Stimulated activated CD4-positive, alpha-beta T cell treated with anti-CD3 and anti-CD28 coated beads, Interleukin-1b, Interleukin-23, amount 100 ng/mL, for 48 hours (primary cell): Measurements from ENCODE around the gene TLE5.
"Not testable (repeated sequence)": the region's sequence is repeated elsewhere in the genome, so short reads cannot be mapped to it uniquely, and the experiment has no call there.

Source experiments
- DNase-seq: peaks from one replicate; pipeline ENCODE4 v3.0.0-alpha.2; 2020

Gene TLE5

DNA sequence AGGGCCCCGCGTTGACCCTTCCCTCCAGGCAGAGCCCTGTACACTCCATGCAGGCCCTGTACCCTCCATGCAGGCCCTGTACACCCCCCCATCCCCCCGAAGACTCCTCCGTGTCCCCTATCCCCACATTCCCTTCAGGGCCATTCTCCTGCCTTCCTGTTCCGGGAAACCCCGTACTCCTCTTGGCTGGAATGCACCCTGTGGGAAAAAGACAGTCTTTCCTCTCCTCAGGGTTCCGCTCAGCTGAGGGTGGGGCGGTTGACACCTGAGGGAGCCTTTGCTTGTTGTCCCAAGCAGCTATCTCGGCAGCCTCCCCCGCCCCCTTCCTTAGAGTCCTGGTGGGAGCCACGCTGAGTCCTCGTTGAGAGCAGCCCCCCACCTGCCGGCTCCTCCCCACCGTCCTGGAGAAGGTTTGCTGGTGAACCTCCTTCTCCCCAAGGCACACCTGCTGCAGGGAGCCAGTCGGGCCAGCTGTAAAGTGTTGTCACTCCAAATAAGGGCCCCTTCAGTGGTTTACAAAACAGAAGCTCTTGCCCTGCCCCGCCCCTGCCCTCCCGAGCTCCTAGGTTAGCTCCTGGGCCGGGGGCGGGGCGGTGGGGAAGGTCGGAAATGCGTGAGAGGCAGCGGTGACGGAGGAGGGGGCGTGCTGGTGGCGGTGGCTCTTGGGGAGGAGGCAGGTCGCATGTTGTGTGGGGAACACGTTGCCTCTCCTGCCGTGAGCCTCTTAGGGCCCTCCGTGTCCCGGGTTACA lies 33.3 kb upstream of the TLE5 start:
- DNase-seq: peak; percentile 47

DNA sequence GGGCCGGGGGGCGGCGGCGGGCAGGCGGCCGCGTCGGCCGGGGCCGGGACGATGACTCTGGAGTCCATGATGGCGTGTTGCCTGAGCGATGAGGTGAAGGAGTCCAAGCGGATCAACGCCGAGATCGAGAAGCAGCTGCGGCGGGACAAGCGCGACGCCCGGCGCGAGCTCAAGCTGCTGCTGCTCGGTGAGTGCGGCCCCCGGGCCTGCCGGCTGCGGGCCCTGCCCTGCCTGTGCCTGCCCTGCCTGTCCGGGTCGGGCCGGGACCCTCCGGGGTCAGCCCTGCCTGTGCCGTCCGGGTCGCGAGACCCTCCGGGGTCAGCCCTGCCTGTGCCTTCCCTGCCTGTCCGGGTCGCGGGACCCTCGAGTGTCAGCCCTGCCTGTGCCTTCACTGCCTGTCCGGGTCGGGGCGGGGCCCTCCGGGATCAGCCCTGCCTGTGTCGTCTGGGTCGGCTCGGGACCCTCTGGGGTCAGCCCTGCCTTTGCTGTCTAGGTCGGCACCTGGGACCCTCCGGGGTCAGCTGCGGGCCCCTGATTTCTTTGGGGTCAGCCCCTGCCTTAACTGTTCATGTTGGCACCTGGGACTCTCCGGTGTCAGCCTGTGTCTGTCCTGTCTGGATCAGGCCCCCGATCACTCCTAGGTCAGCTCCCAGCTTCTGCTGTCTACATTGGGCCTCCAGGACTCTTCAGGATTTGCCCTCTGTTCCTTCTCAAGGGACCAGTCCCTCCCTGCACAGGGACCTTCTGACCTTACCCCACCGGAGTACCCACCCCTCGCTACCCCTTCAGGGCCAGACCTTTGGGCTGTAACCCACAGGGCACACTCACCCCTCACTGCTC lies 32.5 kb upstream of the TLE5 start:
- peak; percentile 47 for DNase-seq

GRCh38 chr19:3089299-3089855 lies 27.1 kb upstream of the TLE5 start:
- DNase-seq: not testable (repeated sequence)

DNA sequence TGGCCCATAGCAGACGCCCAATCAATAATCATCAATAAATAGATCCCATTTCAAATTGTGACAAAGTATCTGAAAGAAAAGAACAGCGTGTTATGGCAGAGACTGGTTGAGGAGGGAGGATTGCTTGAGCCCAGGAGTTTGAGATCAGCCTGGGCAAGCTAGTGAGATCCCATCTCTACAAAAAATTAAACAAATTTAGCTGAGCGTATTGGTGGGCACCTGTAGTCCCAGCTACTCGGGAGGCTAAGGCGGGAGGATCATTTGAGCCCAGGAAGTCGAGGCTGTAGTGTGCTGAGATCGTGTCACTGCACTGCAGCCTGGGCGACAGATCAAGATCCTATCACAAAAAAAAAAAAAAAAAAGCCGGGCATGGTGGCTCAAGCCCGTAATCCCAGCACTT lies 25.5 kb upstream of the TLE5 start:
- DNase-seq: no peak

DNA sequence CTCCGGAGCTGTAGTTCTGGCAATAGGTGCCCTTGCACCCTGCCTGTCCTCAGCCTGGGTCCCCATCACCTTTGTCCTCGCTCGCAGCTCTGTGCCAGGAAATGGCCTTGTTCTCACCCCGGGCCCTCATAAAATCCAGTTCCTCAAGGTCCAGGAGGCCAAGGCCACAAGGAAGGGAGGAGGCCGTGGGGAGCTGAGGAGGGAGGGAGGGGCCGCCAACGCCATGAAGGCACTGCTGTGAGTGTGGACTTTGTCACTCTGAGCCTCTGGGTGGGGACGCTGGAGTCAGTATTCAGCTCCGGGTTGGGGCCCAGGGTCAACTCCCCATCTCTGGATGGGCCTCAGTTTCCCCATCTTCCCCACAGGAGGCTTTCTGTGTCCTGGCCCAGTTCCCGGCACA lies 22.6 kb upstream of the TLE5 start:
- no peak for DNase-seq

GRCh38 chr19:3083964-3084363 lies 21.7 kb upstream of the TLE5 start:
- no peak for DNase-seq

- DNase-seq: no peak
Observed at GRCh38 chr19:3082331-3082730, 20.0 kb upstream of the TLE5 start.

DNA sequence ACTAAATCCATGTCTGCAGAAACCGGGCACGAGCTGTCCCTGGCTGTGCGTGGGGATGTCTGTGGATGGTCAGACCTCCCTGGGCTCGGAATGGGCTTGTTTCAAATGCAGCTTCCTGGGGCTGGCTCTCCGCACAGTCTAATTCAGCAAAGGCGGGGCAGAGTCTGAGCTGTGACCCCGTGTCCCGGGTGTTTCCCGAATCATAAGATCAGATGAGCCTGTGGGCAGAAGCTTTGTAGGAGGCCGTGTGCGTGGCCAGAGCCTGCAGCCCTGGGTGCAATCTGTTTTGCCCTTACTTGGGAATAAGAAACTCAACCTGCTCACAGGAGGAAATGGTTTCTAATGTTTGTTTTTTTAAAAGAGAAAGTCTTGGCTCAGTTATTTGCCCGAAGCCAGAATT lies 18.0 kb upstream of the TLE5 start:
- no peak for DNase-seq

DNA sequence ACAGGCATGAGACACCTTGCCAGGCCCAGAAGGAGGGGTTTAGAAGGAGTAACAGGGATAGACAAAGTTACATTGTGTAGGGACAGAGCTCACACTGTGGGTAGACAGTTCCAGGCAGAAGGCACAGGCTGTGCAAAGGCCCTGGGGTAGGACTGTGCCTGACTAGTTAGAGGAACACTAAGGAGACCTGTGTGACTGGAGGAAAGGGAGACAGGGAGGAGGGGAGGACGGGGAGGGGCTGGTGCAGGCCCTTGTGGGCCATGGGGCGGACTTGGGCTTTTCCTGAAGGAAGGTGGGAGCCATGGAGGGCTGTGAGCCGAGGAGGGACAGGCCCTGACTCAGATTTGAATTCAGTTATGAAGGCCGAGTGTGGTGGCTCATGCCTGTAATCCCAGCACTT lies 17.3 kb upstream of the TLE5 start:
- no peak for DNase-seq

- DNase-seq: peak; percentile 75
Observed at GRCh38 chr19:3075605-3076431, 13.5 kb upstream of the TLE5 start.

GRCh38 chr19:3073931-3074595 lies 11.8 kb upstream of the TLE5 start:
- no peak for DNase-seq

DNA sequence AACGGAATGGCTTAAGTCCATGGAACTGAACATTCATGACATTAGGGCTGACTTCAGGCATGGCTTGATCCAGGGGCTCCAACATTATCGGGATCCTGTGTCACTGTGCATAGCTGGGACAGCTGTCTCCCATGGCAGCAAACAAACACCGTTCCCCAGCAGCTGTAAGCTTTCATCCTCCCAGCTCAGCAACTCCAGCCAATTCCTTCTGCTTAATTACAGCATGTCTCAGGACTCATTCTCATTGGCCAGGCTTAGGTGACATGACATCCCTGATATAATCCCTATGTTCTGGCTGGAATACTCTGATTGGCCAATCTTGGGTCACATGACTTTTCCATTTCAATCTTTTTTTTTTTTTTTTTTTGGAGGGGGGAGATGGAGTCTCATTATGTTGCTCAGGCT lies 10.9 kb upstream of the TLE5 start:
- no peak for DNase-seq

GRCh38 chr19:3071768-3072167 lies 9.5 kb upstream of the TLE5 start:
- no peak for DNase-seq

DNA sequence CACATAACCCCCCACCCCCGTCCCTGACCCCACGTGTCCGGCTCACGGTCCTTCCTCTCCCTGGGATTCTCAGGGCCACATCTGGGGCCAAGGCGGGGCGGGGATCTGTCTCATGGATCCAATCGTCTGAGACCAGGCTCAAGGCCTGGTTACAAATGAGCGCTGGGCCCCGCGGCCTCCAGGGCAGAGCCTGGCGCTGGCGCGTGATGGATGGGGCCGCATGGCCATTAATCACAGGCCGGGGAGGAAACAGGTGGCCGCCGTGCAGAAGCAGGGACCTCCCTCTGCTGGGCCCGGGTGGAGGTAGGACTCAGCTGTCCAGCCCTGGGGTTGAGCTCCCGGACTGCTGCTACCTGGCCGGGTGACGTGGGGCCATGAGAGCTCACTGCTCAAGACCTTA lies 5.8 kb upstream of the TLE5 start:
- no peak for DNase-seq

DNA sequence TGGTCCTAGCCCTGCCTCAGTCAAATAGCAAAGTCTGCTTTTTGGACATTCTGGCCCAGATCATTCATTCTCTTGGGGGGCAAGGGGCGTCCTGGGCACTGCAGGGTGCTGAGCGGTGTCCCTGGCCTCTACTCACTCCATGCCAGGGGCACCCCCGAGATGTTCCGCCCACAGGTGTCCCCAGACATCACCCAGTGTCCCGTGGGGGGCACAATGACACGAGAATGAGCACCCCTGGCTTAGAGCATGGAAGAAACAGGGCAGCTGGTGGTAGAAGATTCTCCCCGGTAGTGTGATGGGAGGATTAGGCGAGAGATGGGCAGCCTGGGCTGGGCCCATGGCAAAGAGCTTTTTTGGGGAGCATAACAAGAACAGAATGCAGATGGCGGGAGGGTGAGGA lies 5.3 kb upstream of the TLE5 start:
- DNase-seq: no peak

DNA sequence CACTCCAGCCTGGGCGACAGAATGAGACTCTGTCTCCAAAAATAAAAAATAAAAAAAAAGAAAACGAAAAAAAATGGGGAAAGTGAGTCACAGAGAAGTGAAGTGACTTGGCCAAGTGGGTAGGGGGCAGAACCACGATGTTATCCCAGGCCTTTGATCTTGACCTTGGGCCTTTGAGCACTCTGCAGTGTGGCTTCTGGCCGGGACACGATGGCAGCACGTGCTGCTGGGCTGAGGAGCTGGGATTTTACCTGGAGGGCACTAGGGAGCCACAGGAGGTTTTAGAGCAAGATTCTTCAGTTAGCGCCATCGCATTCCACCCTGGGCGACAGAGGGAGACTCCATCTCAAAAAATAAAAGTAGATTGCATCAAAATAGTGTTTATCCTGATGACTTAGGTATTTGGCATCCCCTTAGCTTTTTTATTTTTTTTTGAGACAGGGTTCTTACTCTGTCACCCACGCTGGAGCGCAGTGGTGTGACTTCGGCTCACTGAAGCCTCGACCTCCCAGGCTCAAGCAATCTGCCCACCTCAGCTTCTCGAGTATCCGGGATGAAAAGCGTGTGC lies 4.3 kb upstream of the TLE5 start:
- no peak for DNase-seq

- no peak for DNase-seq
Observed at GRCh38 chr19:3065675-3066357, 3.5 kb upstream of the TLE5 start.

GRCh38 chr19:3064011-3064330 lies 1.7 kb upstream of the TLE5 start:
- no peak for DNase-seq

DNA sequence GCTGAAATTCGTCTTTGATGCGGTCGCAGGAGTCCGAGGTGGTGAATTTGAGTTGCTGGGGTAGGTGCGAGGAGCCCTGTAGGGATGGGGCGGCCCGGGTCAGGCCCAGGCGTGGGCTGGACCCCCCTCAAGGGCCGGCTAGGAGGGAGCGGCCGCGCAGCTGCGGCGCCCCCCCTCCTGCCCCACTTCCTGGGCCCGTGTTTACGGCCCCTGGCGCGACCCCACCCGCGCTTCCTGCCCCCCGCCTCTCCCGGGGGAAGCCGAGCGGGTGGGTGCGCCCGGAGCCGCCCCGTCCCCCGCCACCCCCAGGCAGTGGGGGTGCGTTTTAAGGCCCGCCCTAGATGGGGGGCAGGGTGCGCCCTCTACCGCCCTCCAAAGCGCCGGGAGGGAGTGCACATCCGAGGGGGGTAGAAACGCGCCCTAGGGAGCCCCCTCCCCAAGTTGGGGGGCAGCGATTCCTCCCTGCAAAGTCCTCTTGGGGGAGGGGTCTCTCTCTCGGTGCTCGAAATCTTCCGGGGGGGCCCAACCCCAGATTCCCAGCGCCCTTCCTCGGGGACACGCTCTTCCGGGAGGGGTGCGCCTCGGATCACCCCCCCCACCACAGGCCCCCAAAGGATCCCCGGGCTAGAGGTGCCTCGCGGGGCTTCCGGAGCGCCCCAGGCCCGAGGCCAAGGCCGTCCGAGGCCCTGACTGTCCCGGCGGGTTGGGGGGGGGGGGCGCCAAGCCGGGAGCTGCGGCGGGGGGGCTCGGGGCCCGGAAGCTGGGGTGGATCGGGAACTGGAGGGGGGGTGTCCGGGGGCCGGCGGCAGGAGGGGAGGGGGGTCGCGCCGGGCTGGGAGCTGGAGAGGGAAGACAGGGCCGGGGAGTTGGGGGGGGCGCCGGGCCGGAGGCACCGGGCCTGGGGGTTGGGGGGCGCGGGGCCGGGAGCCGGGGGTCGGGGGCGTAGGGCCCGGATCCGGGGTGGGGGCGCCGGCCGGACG lies 823 bp downstream of the TLE5 start:
- peak; percentile 33 for DNase-seq

GRCh38 chr19:3060857-3061181 lies 1.5 kb downstream of the TLE5 start:
- no peak for DNase-seq

GRCh38 chr19:3059653-3060052 lies 2.6 kb downstream of the TLE5 start:
- no peak for DNase-seq
